Neuronal stem cell (in vitro differentiated cells): ENCODE measurements around the gene ICA1.

Experiments
- DNase-seq: peaks from one replicate; pipeline ENCODE4 v3.0.0-alpha.2; 2013; ENCODE audit warnings: low spot score
- H2AFZ ChIP-seq: one replicate; pipeline ENCODE4 v1.6.1; 2013; ENCODE audit warnings: mild to moderate bottlenecking, low read length, inconsistent platforms
- H2AK5ac ChIP-seq: 2 replicates; pipeline ENCODE4 v1.6.1; 2013; ENCODE audit warnings: low read depth, mild to moderate bottlenecking, inconsistent platforms, low read length, moderate library complexity, mixed read lengths
- H2BK120ac ChIP-seq: 2 replicates; pipeline ENCODE4 v1.6.1; 2013; ENCODE audit warnings: low read depth, mild to moderate bottlenecking, inconsistent platforms, low read length, moderate library complexity, mixed read lengths
- H2BK12ac ChIP-seq: one replicate; pipeline ENCODE4 v1.6.1; 2013; ENCODE audit warnings: low read length, inconsistent platforms
- H2BK15ac ChIP-seq: 2 replicates; pipeline ENCODE4 v1.6.1; 2013; ENCODE audit warnings: mild to moderate bottlenecking, low read length, inconsistent platforms, mixed read lengths
- H2BK5ac ChIP-seq: one replicate; pipeline ENCODE4 v1.6.1; 2013; ENCODE audit warnings: inconsistent platforms, mild to moderate bottlenecking, low read length, moderate library complexity
- H3K14ac ChIP-seq: one replicate; pipeline ENCODE4 v1.6.1; 2013; ENCODE audit warnings: low read length, inconsistent platforms
- H3K18ac ChIP-seq: 2 replicates; pipeline ENCODE4 v1.6.1; 2013; ENCODE audit warnings: low read length, inconsistent platforms
- H3K23ac ChIP-seq: 2 replicates; pipeline ENCODE4 v1.6.1; 2013; ENCODE audit warnings: low read depth, mild to moderate bottlenecking, mixed read lengths, low read length, inconsistent platforms; ENCODE audit not compliant: poor library complexity
- H3K27ac ChIP-seq: replicated peaks from 3 replicates; pipeline ENCODE4 v1.5.1; 2013; ENCODE audit warnings: low read length, inconsistent platforms
- H3K27me3 ChIP-seq, 3 experiments: 2 replicates each; pipeline ENCODE4 v1.6.1; 2013; ENCODE audit warnings: low read length in 3 of 3, mild to moderate bottlenecking in 2 of 3, inconsistent platforms in 1 of 3, low read depth in 1 of 3, mixed read lengths in 1 of 3, moderate library complexity in 1 of 3; ENCODE audit not compliant: control insufficient read depth in 3 of 3, insufficient read depth in 3 of 3
- H3K36me3 ChIP-seq, 2 donors: replicated peaks in 1 of 2; 2 replicates each; pipeline ENCODE4 v1.6.1; 2013; ENCODE audit warnings: low read length in 2 of 2; ENCODE audit not compliant: control insufficient read depth in 2 of 2, insufficient read depth in 2 of 2
- H3K4ac ChIP-seq: 2 replicates; pipeline ENCODE4 v1.6.1; 2013; ENCODE audit warnings: inconsistent platforms, mild to moderate bottlenecking, low read length, moderate library complexity
- H3K4me1 ChIP-seq, 2 donors: 1 replicate in 1 of 2; 2 replicates in 1 of 2; pipeline ENCODE4 v1.6.1; 2013; ENCODE audit warnings: low read length in 2 of 2, low read depth in 1 of 2; ENCODE audit not compliant: control insufficient read depth in 2 of 2, insufficient read depth in 1 of 2
- H3K4me2 ChIP-seq: one replicate; pipeline ENCODE4 v1.6.1; 2013; ENCODE audit warnings: mild to moderate bottlenecking, low read length, inconsistent platforms; ENCODE audit not compliant: insufficient read depth, poor library complexity, severe bottlenecking
- H3K4me3 ChIP-seq, 2 donors: 2 replicates each; pipeline ENCODE4 v1.5.1; 2013; ENCODE audit warnings: low read length in 2 of 2, mild to moderate bottlenecking in 2 of 2, inconsistent platforms in 1 of 2, moderate library complexity in 1 of 2
- H3K79me1 ChIP-seq: one replicate; pipeline ENCODE4 v1.6.1; 2013; ENCODE audit warnings: low read depth, mild to moderate bottlenecking, inconsistent platforms, low read length, moderate library complexity
- H3K9ac ChIP-seq: one replicate; pipeline ENCODE4 v1.6.1; 2013; ENCODE audit warnings: mild to moderate bottlenecking, low read depth, low read length, inconsistent platforms; ENCODE audit not compliant: poor library complexity
- H3K9me3 ChIP-seq, 2 donors: replicated peaks in 1 of 2; 2 replicates each; pipeline versions ENCODE3 to v1.6.1; 2013; ENCODE audit warnings: low read length in 2 of 2, mild to moderate bottlenecking in 2 of 2, inconsistent platforms in 1 of 2, low read depth in 1 of 2, mixed read lengths in 1 of 2, moderate library complexity in 1 of 2; ENCODE audit not compliant: control insufficient read depth in 2 of 2, insufficient read depth in 1 of 2
- H4K8ac ChIP-seq: one replicate; pipeline ENCODE4 v1.6.1; 2013; ENCODE audit warnings: low read depth, mild to moderate bottlenecking, inconsistent platforms, low read length, moderate library complexity
- H4K91ac ChIP-seq: one replicate; pipeline ENCODE4 v1.6.1; 2013; ENCODE audit warnings: low read length, low read depth, mild to moderate bottlenecking, inconsistent platforms; ENCODE audit not compliant: poor library complexity
- WGBS, 2 donors: extraction: QIAGEN DNeasy Blood & Tissue Kit; methylation state at CpG; one replicate each; pipeline ENCODE4 v1.1.7; 2013; ENCODE audit warnings: missing lambda C conversion rate in 2 of 2, mixed read lengths in 1 of 2; ENCODE audit not compliant: insufficient read length in 2 of 2, insufficient replicate concordance in 1 of 2; ENCODE audit errors: extremely low coverage in 2 of 2; 5-methylcytosine and 5-hydroxymethylcytosine counted together

ICA1 gene

GRCh38 chr7:8251195-8251594 lies 10.8 kb downstream of the ICA1 start:
- WGBS, 2 donors = no CpG with 5 or more reads among the region's 1 CpG

GRCh38 chr7:8250547-8250946 lies 11.4 kb downstream of the ICA1 start:
- no CpG with 5 or more reads among the region's 1 CpG for WGBS, 2 donors

More at GRCh38 chr7:8251195-8251594, 10.8 kb downstream of the ICA1 start:
- Histone ChIP-seq H3K79me1 (no peaks in the 10 kb centered on the region), H3K18ac (no peak overlapping the region), H3K36me3 (no peaks in the 10 kb centered on the region), H2AFZ (no peak overlapping the region), H3K4me1 (no peaks in the 10 kb centered on the region), H3K27ac (no peak overlapping the region), H3K9me3 (no peaks in the 10 kb centered on the region), H3K4ac (no peak overlapping the region), H3K4me2 (no peak overlapping the region), H2BK5ac (no peak overlapping the region), H3K27me3 (no peaks in the 10 kb centered on the region), H3K4me3 (no peak overlapping the region), H3K14ac (no peak overlapping the region), H2BK12ac (no peak overlapping the region), H2BK120ac (no peak overlapping the region), H2BK15ac (no peak overlapping the region), H4K8ac (no peak overlapping the region), H4K91ac (no peak overlapping the region), H2AK5ac (no peak overlapping the region), H3K23ac (no peak overlapping the region), H3K9ac (no peak overlapping the region)
- no peak for DNase-seq

GRCh38 chr7:8249121-8249520 lies 12.8 kb downstream of the ICA1 start:
- Histone ChIP-seq H3K27me3 (no peaks in the 10 kb centered on the region), H2BK5ac (no peak overlapping the region), H3K36me3 (no peaks in the 10 kb centered on the region), H2BK120ac (no peak overlapping the region), H3K4ac (no peak overlapping the region), H3K9me3 (no peaks in the 10 kb centered on the region), H3K18ac (no peak overlapping the region), H3K14ac (no peak overlapping the region), H3K79me1 (no peaks in the 10 kb centered on the region), H3K4me3 (no peak overlapping the region), H2AFZ (no peak overlapping the region), H4K91ac (no peak overlapping the region), H3K4me1 (no peaks in the 10 kb centered on the region), H3K4me2 (no peak overlapping the region), H3K23ac (no peak overlapping the region), H4K8ac (no peak overlapping the region), H2AK5ac (no peak overlapping the region), H2BK15ac (no peak overlapping the region), H3K9ac (no peak overlapping the region), H2BK12ac (no peak overlapping the region), H3K27ac (no peak overlapping the region)
- DNase-seq = no peak
- no CpG with 5 or more reads among the region's 4 CpGs for WGBS, 2 donors

More at GRCh38 chr7:8250547-8250946, 11.4 kb downstream of the ICA1 start:
- Histone ChIP-seq H3K4me3 (no peak overlapping the region), H3K9me3 (no peaks in the 10 kb centered on the region), H3K36me3 (no peaks in the 10 kb centered on the region), H4K8ac (no peak overlapping the region), H3K4ac (no peak overlapping the region), H3K9ac (no peak overlapping the region), H2BK120ac (no peak overlapping the region), H3K18ac (no peak overlapping the region), H4K91ac (no peak overlapping the region), H2AK5ac (no peak overlapping the region), H2AFZ (no peak overlapping the region), H2BK15ac (no peak overlapping the region), H3K27ac (no peak overlapping the region), H2BK5ac (no peak overlapping the region), H3K27me3 (no peaks in the 10 kb centered on the region), H3K23ac (no peak overlapping the region), H2BK12ac (no peak overlapping the region), H3K79me1 (no peaks in the 10 kb centered on the region), H3K4me2 (no peak overlapping the region), H3K14ac (no peak overlapping the region), H3K4me1 (no peaks in the 10 kb centered on the region)
- DNase-seq = no peak

GRCh38 chr7:8246020-8246419 lies 15.9 kb downstream of the ICA1 start:
- H3K23ac ChIP-seq = no peak overlapping the region

More at GRCh38 chr7:8246020-8246419, 15.9 kb downstream of the ICA1 start:
- no peak overlapping the region for H3K14ac ChIP-seq
- no peak overlapping the region for H3K4ac ChIP-seq
- WGBS, 2 donors = no CpG with 5 or more reads among the region's 2 CpGs
- no peak for DNase-seq
- no peak overlapping the region for H2BK5ac ChIP-seq
- H3K4me2 ChIP-seq = no peak overlapping the region
- no peak overlapping the region for H2AFZ ChIP-seq
- H3K27me3 ChIP-seq = no peaks in the 10 kb centered on the region
- no peak overlapping the region for H2AK5ac ChIP-seq
- H3K18ac ChIP-seq = no peak overlapping the region
- H3K4me1 ChIP-seq = no peaks in the 10 kb centered on the region
- no peak overlapping the region for H3K27ac ChIP-seq
- no peak overlapping the region for H4K8ac ChIP-seq
- no peaks in the 10 kb centered on the region for H3K79me1 ChIP-seq
- no peaks in the 10 kb centered on the region for H3K9me3 ChIP-seq
- H3K4me3 ChIP-seq = no peak overlapping the region
- no peak overlapping the region for H4K91ac ChIP-seq
- no peak overlapping the region for H2BK12ac ChIP-seq
- no peak overlapping the region for H2BK15ac ChIP-seq
- no peak overlapping the region for H2BK120ac ChIP-seq
- no peaks in the 10 kb centered on the region for H3K36me3 ChIP-seq
- no peak overlapping the region for H3K9ac ChIP-seq
